ENCODE data around the gene SMURF1. TPM values are rescaled to one million over a fixed set of nuclear protein-coding genes. Genes with fewer than 3 reads are reported as not detected.

Gene SMURF1
- total RNA-seq, 6 experiments from 2014 or later = 17.8 to 23.4 (median 21.3) TPM

GRCh38 chr7:99024066-99024465, 119.8 kb downstream of the SMURF1 start:
- no peaks in the 10 kb centered on the region for H3K9me3 Mint-ChIP-seq
- peaks cover 20% of the 10 kb centered on the region for H3K4me1 Mint-ChIP-seq (ENCODE audit: low read depth)
- DNase-seq = peak; percentile 9
- H3K4me3 Mint-ChIP-seq = no peak overlapping the region
- no peak for TF ChIP-seq CTCF (IDR thresholded peaks at IDR 0.05)
- H3K27me3 Mint-ChIP-seq (ENCODE audit: insufficient read depth) = no peaks in the 10 kb centered on the region; the same call in none of the 2 replicates
- H3K36me3 Mint-ChIP-seq (ENCODE audit: low read depth) = peaks cover 42% of the 10 kb centered on the region
- H3K27ac Mint-ChIP-seq = peak overlapping the region; percentile 31; the same call in 1 of the 2 replicates

GRCh38 chr7:99021941-99022560, 121.9 kb downstream of the SMURF1 start:
- Mint-ChIP-seq H3K9me3 (no peaks in the 10 kb centered on the region), H3K4me1 (ENCODE audit: low read depth) (peaks cover 20% of the 10 kb centered on the region), H3K36me3 (ENCODE audit: low read depth) (peaks cover 35% of the 10 kb centered on the region), H3K4me3 (no peak overlapping the region), H3K27ac (no peak overlapping the region; the same call in 1 of the 2 replicates), H3K27me3 (ENCODE audit: insufficient read depth) (no peaks in the 10 kb centered on the region; the same call in none of the 2 replicates)
- no peak for DNase-seq
- no peak for TF ChIP-seq CTCF (IDR thresholded peaks at IDR 0.05)

GRCh38 chr7:99020413-99020715, 123.5 kb downstream of the SMURF1 start:
- no peak for DNase-seq
- H3K4me3 Mint-ChIP-seq = no peak overlapping the region
- TF ChIP-seq CTCF (IDR thresholded peaks at IDR 0.05) = no peak
- peaks cover 51% of the 10 kb centered on the region for H3K36me3 Mint-ChIP-seq (ENCODE audit: low read depth)
- H3K27ac Mint-ChIP-seq = no peak overlapping the region; the same call in 1 of the 2 replicates
- no peaks in the 10 kb centered on the region; the same call in none of the 2 replicates for H3K27me3 Mint-ChIP-seq (ENCODE audit: insufficient read depth)
- no peaks in the 10 kb centered on the region; the same call in 1 of the 2 replicates for H3K9me3 Mint-ChIP-seq
- H3K4me1 Mint-ChIP-seq (ENCODE audit: low read depth) = peaks cover 20% of the 10 kb centered on the region

GRCh38 chr7:99019523-99020412, 124.1 kb downstream of the SMURF1 start:
- no peak for DNase-seq
- TF ChIP-seq CTCF (IDR thresholded peaks at IDR 0.05) = no peak
- Mint-ChIP-seq H3K27me3 (ENCODE audit: insufficient read depth) (no peaks in the 10 kb centered on the region; the same call in none of the 2 replicates), H3K27ac (no peak overlapping the region), H3K9me3 (no peaks in the 10 kb centered on the region; the same call in 1 of the 2 replicates), H3K4me1 (ENCODE audit: low read depth) (peaks cover 18% of the 10 kb centered on the region), H3K36me3 (ENCODE audit: low read depth) (peaks cover 57% of the 10 kb centered on the region), H3K4me3 (no peak overlapping the region)

- no peak for DNase-seq
- Mint-ChIP-seq H3K9me3 (no peaks in the 10 kb centered on the region; the same call in 1 of the 2 replicates), H3K27me3 (ENCODE audit: insufficient read depth) (peaks cover 7% of the 10 kb centered on the region), H3K27ac (no peak overlapping the region), H3K36me3 (ENCODE audit: low read depth) (peaks cover 65% of the 10 kb centered on the region), H3K4me1 (ENCODE audit: low read depth) (no peaks in the 10 kb centered on the region), H3K4me3 (no peak overlapping the region)
- no peak for TF ChIP-seq CTCF (IDR thresholded peaks at IDR 0.05)
Measured at GRCh38 chr7:99016196-99016595, 127.7 kb downstream of the SMURF1 start.

All from HFFc6 (cell line).